Stimulated activated CD8-positive, alpha-beta memory T cell treated with anti-CD3 and anti-CD28 coated beads, Interleukin-15, amount 100 ng/mL, for 48 hours (primary cell): Measurements from ENCODE around the gene KDM5B.

Source experiments
- DNase-seq, 2 donors: peaks; one replicate each; pipeline ENCODE4 v3.0.0-alpha.2; 2020; ENCODE audit warnings: low read depth in 2 of 2

Gene KDM5B

GRCh38 chr1:202711949-202712635 lies 96.1 kb downstream of the KDM5B start:
- no peak for DNase-seq

GRCh38 chr1:202710070-202711045 lies 97.9 kb downstream of the KDM5B start, which contains the start of gene SYT2:
SYT2 (minus strand) TSS chr1:202710454; CDS start chr1:202605772, 104,682 bp downstream.
- DNase-seq = peak in 1 of 2 donors; percentile 10

- no peak for DNase-seq
Observed at GRCh38 chr1:202709276-202710041, 98.8 kb downstream of the KDM5B start.

GRCh38 chr1:202708456-202709275 lies 99.6 kb downstream of the KDM5B start:
- DNase-seq = no peak

GRCh38 chr1:202706851-202707250 lies 101.4 kb downstream of the KDM5B start:
- DNase-seq = no peak

- no peak for DNase-seq
Observed at GRCh38 chr1:202704601-202705000, 103.6 kb downstream of the KDM5B start.

- DNase-seq = no peak
Observed at GRCh38 chr1:202703191-202703590, 105.0 kb downstream of the KDM5B start.

GRCh38 chr1:202702088-202702487 lies 106.1 kb downstream of the KDM5B start:
- DNase-seq = no peak

- DNase-seq = no peak
Observed at GRCh38 chr1:202701200-202701599, 107.0 kb downstream of the KDM5B start.

- no peak for DNase-seq
Observed at GRCh38 chr1:202700061-202700460, 108.2 kb downstream of the KDM5B start.

- DNase-seq = no peak
Observed at GRCh38 chr1:202698276-202698675, 109.9 kb downstream of the KDM5B start.

- no peak for DNase-seq
Observed at GRCh38 chr1:202697038-202697437, 111.2 kb downstream of the KDM5B start.

GRCh38 chr1:202694314-202694713 lies 113.9 kb downstream of the KDM5B start:
- DNase-seq = no peak

GRCh38 chr1:202692959-202693555 lies 115.2 kb downstream of the KDM5B start:
- DNase-seq = peak; percentile 14 to 18

- no peak for DNase-seq
Observed at GRCh38 chr1:202691816-202692215, 116.4 kb downstream of the KDM5B start.

- DNase-seq = no peak
Observed at GRCh38 chr1:202689493-202690342, 118.5 kb downstream of the KDM5B start.

GRCh38 chr1:202689082-202689481 lies 119.1 kb downstream of the KDM5B start:
- DNase-seq = no peak

- no peak for DNase-seq
Observed at GRCh38 chr1:202688401-202688800, 119.8 kb downstream of the KDM5B start.

GRCh38 chr1:202687798-202688197 lies 120.4 kb downstream of the KDM5B start:
- no peak for DNase-seq

GRCh38 chr1:202687370-202687769 lies 120.9 kb downstream of the KDM5B start:
- no peak for DNase-seq
